ENCODE results near the gene DIRAS3. TPM values are rescaled to one million over a fixed set of nuclear protein-coding genes. Genes with fewer than 3 reads are reported as not detected.

DIRAS3 gene
- total RNA-seq, 1 experiment from 2014 or later, result 1.9 TPM

GRCh38 chr1:68046885-68047658, 3.4 kb downstream of the DIRAS3 start:
- Histone ChIP-seq H4K20me1 (ENCODE audit: insufficient read depth) (no peaks in the 10 kb centered on the region), H2AFZ (ENCODE audit: low read depth, low read length, poor library complexity, severe bottlenecking) (no peak overlapping the region), H3K4me2 (ENCODE audit: low read length) (no peak overlapping the region), H3K4me1 (ENCODE audit: control insufficient read depth in 1 of 2, insufficient read depth in 2 of 2, low read length in 2 of 2) (peaks cover 0 to 5% of the 10 kb centered on the region in 2 experiments; a peak in 1 of 4 replicates), H3K9ac (ENCODE audit: low read length) (no peak overlapping the region), H3K27ac (ENCODE audit: low read depth, low read length) (no peak overlapping the region), H3K79me2 (ENCODE audit: insufficient read depth, low read length) (no peaks in the 10 kb centered on the region), H3K36me3 (ENCODE audit: control insufficient read depth in 1 of 2, insufficient read depth in 2 of 2, low read length in 2 of 2) (no peaks in the 10 kb centered on the region), H3K9me3 (ENCODE audit: control insufficient read depth in 1 of 2, insufficient read depth in 1 of 2, low read depth in 1 of 2, low read length in 2 of 2) (no peaks in the 10 kb centered on the region), H3K4me3 (replicated peaks in 1 of 2; ENCODE audit: low read depth in 1 of 2, low read length in 2 of 2) (no peak overlapping the region), H3K9me2 (ENCODE audit: insufficient read depth) (no peaks in the 10 kb centered on the region), H3K27me3 (ENCODE audit: insufficient read depth, low read length) (no peaks in the 10 kb centered on the region)
- POLR2A ChIA-PET, result no interaction called here
- no peak for ATAC-seq
- intact Hi-C loops (cut with micrococcal nuclease), result no loop called here
- no peak for DNase-seq (ENCODE audit: low read depth, low spot score)
- CTCF ChIA-PET, result no interaction called here
- no TSS peak for BruUV-seq (replicated peaks)
- no peak for TF ChIP-seq SIN3A (IDR thresholded peaks at IDR 0.05; ENCODE audit: low read depth)
- no peak for TF ChIP-seq REST (IDR thresholded peaks at IDR 0.05; ENCODE audit: low read depth)
- TF ChIP-seq RAD21 (IDR thresholded peaks at IDR 0.05; ENCODE audit: low read depth), result no peak
- no peak for TF ChIP-seq TCF7L2 (IDR thresholded peaks at IDR 0.05; ENCODE audit: borderline replicate concordance, extremely low read depth, insufficient read depth, insufficient read length)
- TF ChIP-seq POLR2A (IDR thresholded peaks at IDR 0.05; ENCODE audit: borderline replicate concordance, extremely low read depth, insufficient read depth, insufficient read length), result no peak
- no peak for TF ChIP-seq CTCF (IDR thresholded peaks at IDR 0.05 in 2 of 3, conservative IDR thresholded peaks at IDR 0.05 in 1 of 3; ENCODE audit: borderline replicate concordance in 1 of 3, insufficient read depth in 1 of 3, low read depth in 2 of 3, low read length in 2 of 3)
- TF ChIP-seq ZNF274 (IDR thresholded peaks at IDR 0.05; ENCODE audit: low read depth, low read length), result no peak
- TF ChIP-seq EGR1 (IDR thresholded peaks at IDR 0.05; ENCODE audit: low read depth), result no peak
- TF ChIP-seq YY1 (IDR thresholded peaks at IDR 0.05; ENCODE audit: extremely low read depth, insufficient replicate concordance, low read depth, low read length), result no peak
- RAD21 ChIA-PET (ENCODE audit: low non-redundant PET in 1 of 2, low total read pairs in 2 of 2, uncharacterized antibody in 2 of 2, unreplicated experiment in 2 of 2), result no interaction called here
